Trophoblast cell (in vitro differentiated cells and primary cell): ENCODE measurements around the gene FCER2.

ENCODE experiments used
- DNase-seq, 2 donors: peaks; one replicate each; pipeline ENCODE4 v3.0.0-alpha.2; 2016
- H2AFZ ChIP-seq: 2 replicates; pipeline ENCODE4 v1.6.1; 2013; ENCODE audit warnings: low read length, moderate library complexity, mild to moderate bottlenecking; ENCODE audit not compliant: insufficient read depth, poor library complexity
- H2AK5ac ChIP-seq: 2 replicates; pipeline ENCODE4 v1.6.1; 2013; ENCODE audit warnings: mild to moderate bottlenecking, low read length
- H2BK120ac ChIP-seq: 2 replicates; pipeline ENCODE4 v1.6.1; 2013; ENCODE audit warnings: low read length, mild to moderate bottlenecking, moderate library complexity; ENCODE audit not compliant: insufficient read depth, poor library complexity
- H2BK12ac ChIP-seq: 2 replicates; pipeline ENCODE4 v1.6.1; 2013; ENCODE audit warnings: mild to moderate bottlenecking, low read length, moderate library complexity
- H2BK5ac ChIP-seq: 2 replicates; pipeline ENCODE4 v1.6.1; 2013; ENCODE audit warnings: low read length, low read depth, moderate library complexity, mild to moderate bottlenecking; ENCODE audit not compliant: poor library complexity
- H3K14ac ChIP-seq: 2 replicates; pipeline ENCODE4 v1.6.1; 2013; ENCODE audit warnings: mild to moderate bottlenecking, low read length
- H3K18ac ChIP-seq: 2 replicates; pipeline ENCODE4 v1.6.1; 2013; ENCODE audit warnings: mild to moderate bottlenecking, low read length
- H3K23ac ChIP-seq: 2 replicates; pipeline ENCODE4 v1.6.1; 2013; ENCODE audit warnings: low read length
- H3K27ac ChIP-seq: 2 replicates; pipeline ENCODE4 v1.5.1; 2013; ENCODE audit warnings: low read depth, mild to moderate bottlenecking, inconsistent platforms, low read length, moderate library complexity
- H3K27me3 ChIP-seq: 2 replicates; pipeline ENCODE4 v1.6.1; 2013; ENCODE audit warnings: inconsistent platforms, mild to moderate bottlenecking, low read length, moderate library complexity; ENCODE audit not compliant: insufficient read depth
- H3K36me3 ChIP-seq, 2 experiments: 1 replicate in 1 of 2; 2 replicates in 1 of 2; pipeline ENCODE4 v1.6.1; 2013; ENCODE audit warnings: low read length in 2 of 2, mild to moderate bottlenecking in 2 of 2, moderate library complexity in 1 of 2; ENCODE audit not compliant: insufficient read depth in 2 of 2, control insufficient read depth in 1 of 2
- H3K4ac ChIP-seq: 2 replicates; pipeline ENCODE4 v1.6.1; 2013; ENCODE audit warnings: low read depth, mild to moderate bottlenecking, low read length, moderate library complexity
- H3K4me1 ChIP-seq, 2 experiments: 1 replicate in 1 of 2; 2 replicates in 1 of 2; pipeline ENCODE4 v1.6.1; 2013; ENCODE audit warnings: low read length in 2 of 2, mild to moderate bottlenecking in 2 of 2, moderate library complexity in 1 of 2; ENCODE audit not compliant: insufficient read depth in 2 of 2, control insufficient read depth in 1 of 2
- H3K4me2 ChIP-seq: 2 replicates; pipeline ENCODE4 v1.6.1; 2013; ENCODE audit warnings: inconsistent platforms, mild to moderate bottlenecking, low read length, moderate library complexity
- H3K4me3 ChIP-seq: 2 replicates; pipeline ENCODE4 v1.5.1; 2013; ENCODE audit warnings: mild to moderate bottlenecking, low read depth, low read length, inconsistent platforms
- H3K79me1 ChIP-seq: one replicate; pipeline ENCODE4 v1.6.1; 2013; ENCODE audit warnings: low read length
- H3K79me2 ChIP-seq: 2 replicates; pipeline ENCODE4 v1.6.1; 2013; ENCODE audit warnings: low read length, mild to moderate bottlenecking; ENCODE audit not compliant: control insufficient read depth, insufficient read depth, poor library complexity
- H3K9ac ChIP-seq: 2 replicates; pipeline ENCODE4 v1.6.1; 2013; ENCODE audit warnings: mild to moderate bottlenecking, low read length
- H3K9me3 ChIP-seq: 2 replicates; pipeline ENCODE4 v1.6.1; 2013; ENCODE audit warnings: low read depth, mild to moderate bottlenecking, control low read depth, inconsistent platforms, low read length; ENCODE audit not compliant: insufficient read depth
- H4K12ac ChIP-seq: 2 replicates; pipeline ENCODE4 v1.6.1; 2013; ENCODE audit warnings: low read depth, mild to moderate bottlenecking, low read length, moderate library complexity
- H4K8ac ChIP-seq: 2 replicates; pipeline ENCODE4 v1.6.1; 2013; ENCODE audit warnings: low read depth, mild to moderate bottlenecking, low read length, moderate library complexity
- H4K91ac ChIP-seq: one replicate; pipeline ENCODE4 v1.6.1; 2013; ENCODE audit warnings: low read depth, mild to moderate bottlenecking, low read length, moderate library complexity
- WGBS: extraction: QIAGEN DNeasy Blood & Tissue Kit; methylation state at CpG from one replicate; pipeline ENCODE4 v1.1.7; 2013; ENCODE audit warnings: missing lambda C conversion rate; ENCODE audit not compliant: insufficient read length, insufficient coverage; ENCODE audit errors: extremely low coverage; 5-methylcytosine and 5-hydroxymethylcytosine counted together

Gene FCER2

GRCh38 chr19:7736148-7736547, 34.2 kb upstream of the FCER2 start:
- H3K27ac ChIP-seq: no peak overlapping the region
- no peak overlapping the region for H2BK12ac ChIP-seq
- H3K79me1 ChIP-seq: no peaks in the 10 kb centered on the region
- H3K36me3 ChIP-seq: no peaks in the 10 kb centered on the region
- no peak overlapping the region for H2BK5ac ChIP-seq
- no peak overlapping the region for H4K8ac ChIP-seq
- H4K12ac ChIP-seq: no peak overlapping the region
- WGBS: no CpG with 5 or more reads among the region's 1 CpG
- H3K79me2 ChIP-seq: no peaks in the 10 kb centered on the region
- H4K91ac ChIP-seq: no peak overlapping the region
- H2AFZ ChIP-seq: no peak overlapping the region
- H2AK5ac ChIP-seq: no peak overlapping the region
- H3K4me1 ChIP-seq: no peaks in the 10 kb centered on the region
- H3K4me2 ChIP-seq: no peak overlapping the region
- no peak overlapping the region for H3K18ac ChIP-seq
- no peak overlapping the region for H3K4ac ChIP-seq
- no peak overlapping the region for H3K14ac ChIP-seq
- peaks cover 4% of the 10 kb centered on the region for H3K27me3 ChIP-seq
- peaks cover 2% of the 10 kb centered on the region for H3K9me3 ChIP-seq
- H3K4me3 ChIP-seq: no peak overlapping the region
- H3K23ac ChIP-seq: no peak overlapping the region
- H2BK120ac ChIP-seq: no peak overlapping the region
- no peak overlapping the region for H3K9ac ChIP-seq
- DNase-seq: no peak

GRCh38 chr19:7734220-7735203, 32.6 kb upstream of the FCER2 start:
- no peak overlapping the region for H2BK12ac ChIP-seq
- WGBS: no CpG with 5 or more reads among the region's 12 CpGs

GRCh38 chr19:7733376-7733775, 31.4 kb upstream of the FCER2 start:
- Histone ChIP-seq H3K9ac (no peak overlapping the region), H4K12ac (no peak overlapping the region), H2BK120ac (no peak overlapping the region), H3K4me1 (no peaks in the 10 kb centered on the region), H2BK12ac (no peak overlapping the region), H4K8ac (no peak overlapping the region), H3K27ac (no peak overlapping the region), H3K4me3 (no peak overlapping the region), H3K23ac (no peak overlapping the region), H2BK5ac (no peak overlapping the region), H3K27me3 (peaks cover 30% of the 10 kb centered on the region), H3K36me3 (no peaks in the 10 kb centered on the region), H3K4ac (no peak overlapping the region), H4K91ac (no peak overlapping the region), H2AFZ (no peak overlapping the region), H3K79me2 (no peaks in the 10 kb centered on the region), H3K79me1 (no peaks in the 10 kb centered on the region), H3K18ac (no peak overlapping the region), H2AK5ac (no peak overlapping the region), H3K9me3 (peaks cover 8% of the 10 kb centered on the region), H3K14ac (no peak overlapping the region), H3K4me2 (no peak overlapping the region)
- no peak for DNase-seq
- WGBS: no CpG with 5 or more reads among the region's 6 CpGs

More at GRCh38 chr19:7734220-7735203, 32.6 kb upstream of the FCER2 start:
- Histone ChIP-seq H3K27me3 (peaks cover 20% of the 10 kb centered on the region), H3K4me2 (no peak overlapping the region), H3K9me3 (peaks cover 8% of the 10 kb centered on the region), H2BK120ac (no peak overlapping the region), H3K36me3 (no peaks in the 10 kb centered on the region), H3K4me1 (no peaks in the 10 kb centered on the region), H3K79me1 (no peaks in the 10 kb centered on the region), H3K9ac (no peak overlapping the region), H4K12ac (no peak overlapping the region), H4K91ac (no peak overlapping the region), H3K79me2 (no peaks in the 10 kb centered on the region), H2BK5ac (no peak overlapping the region), H2AK5ac (no peak overlapping the region), H4K8ac (no peak overlapping the region), H3K23ac (no peak overlapping the region), H3K18ac (no peak overlapping the region), H3K4me3 (no peak overlapping the region), H2AFZ (no peak overlapping the region), H3K27ac (no peak overlapping the region), H3K4ac (no peak overlapping the region), H3K14ac (no peak overlapping the region)
- peak in 1 of 2 donors; percentile 13 for DNase-seq

GRCh38 chr19:7732045-7732444, 30.1 kb upstream of the FCER2 start, which contains the start of gene CLEC4G:
Gene CLEC4G (minus strand): TSS chr19:7732110. CDS start chr19:7732102, 8 bp downstream.
- Histone ChIP-seq H3K9ac (no peak within 1 kb of the TSS), H2BK5ac (no peak within 1 kb of the TSS), H3K4me1 (no peaks in the 10 kb centered on the region), H3K79me2 (no peaks in the 10 kb centered on the region), H3K4me3 (no peak within 1 kb of the TSS), H3K4me2 (no peak within 1 kb of the TSS), H3K4ac (no peak within 1 kb of the TSS), H3K27ac (no peak within 1 kb of the TSS), H2AFZ (no peak within 1 kb of the TSS), H3K18ac (no peak within 1 kb of the TSS), H3K36me3 (no peaks in the 10 kb centered on the region), H3K79me1 (no peaks in the 10 kb centered on the region), H2BK12ac (no peak within 1 kb of the TSS), H4K8ac (no peak within 1 kb of the TSS), H3K23ac (no peak within 1 kb of the TSS), H3K14ac (no peak within 1 kb of the TSS), H3K27me3 (peaks cover 39% of the 10 kb centered on the region), H4K91ac (no peak within 1 kb of the TSS), H3K9me3 (peaks cover 8% of the 10 kb centered on the region), H2BK120ac (no peak within 1 kb of the TSS), H4K12ac (no peak within 1 kb of the TSS), H2AK5ac (no peak within 1 kb of the TSS)
- DNase-seq: no peak
- WGBS: no CpG with 5 or more reads among the region's 9 CpGs
